GM12878 (cell line): ENCODE results near the gene AFMID. TPM values are rescaled to one million over a fixed set of nuclear protein-coding genes. Genes with fewer than 3 reads are reported as not detected.

ENCODE experiments used
- BMI1 ChIP-seq: fragments of 450-650 bp; IDR thresholded peaks from 2 replicates; pipeline ENCODE4 v1.6.1; 2016; ENCODE audit warnings: mild to moderate bottlenecking, moderate library complexity, borderline replicate concordance
- BRCA1 ChIP-seq: IDR thresholded peaks from 2 replicates; pipeline ENCODE4 v1.6.1; 2011; ENCODE audit warnings: low read depth, low read length, improper control_type of control experiment
- IKZF1 ChIP-seq: fragments of 450-650 bp; conservative IDR thresholded peaks from 2 replicates; pipeline ENCODE4 v1.6.1; 2017; ENCODE audit warnings: antibody characterized with exemption, mild to moderate bottlenecking
- IRF4 ChIP-seq: IDR thresholded peaks from 2 replicates; pipeline ENCODE4 v1.6.1; 2011; ENCODE audit warnings: low read depth, low read length
- MTA2 ChIP-seq: fragments of 450-650 bp; IDR thresholded peaks from 2 replicates; pipeline ENCODE4 v1.6.1; 2016; ENCODE audit warnings: low read depth, mild to moderate bottlenecking, moderate library complexity
- PML ChIP-seq: IDR thresholded peaks from 2 replicates; pipeline ENCODE4 v1.6.1; 2012; ENCODE audit warnings: low read length, inconsistent platforms
- RAD51 ChIP-seq: fragments of 450-650 bp; IDR thresholded peaks from 2 replicates; pipeline ENCODE4 v1.6.1; 2016; ENCODE audit warnings: moderate library complexity, mild to moderate bottlenecking, inconsistent platforms
- RBBP5 ChIP-seq: fragments of 200-600 bp; sonication (generic); conservative IDR thresholded peaks from 2 replicates; pipeline ENCODE4 v1.6.1; 2016
- SREBF1 ChIP-seq: IDR thresholded peaks from 2 replicates; pipeline ENCODE4 v1.6.1; 2012; ENCODE audit warnings: mild to moderate bottlenecking, low read length
- STAT1 ChIP-seq: fragments of 450-650 bp; conservative IDR thresholded peaks from 2 replicates; pipeline ENCODE4 v1.6.1; 2014; ENCODE audit warnings: antibody characterized with exemption, mild to moderate bottlenecking
- SUZ12 ChIP-seq: fragments of 200-600 bp; sonication (generic); IDR thresholded peaks from one replicate; pipeline ENCODE4 v1.6.1; 2018; ENCODE audit warnings: antibody characterized with exemption, mild to moderate bottlenecking; ENCODE audit not compliant: unreplicated experiment
- polyA plus RNA-seq, 11 experiments: library from polyadenylated mRNA; depleted of rRNA in 4 of 11; unstranded in 6 of 11; stranded (reverse) in 5 of 11; fragments of >200 nt; fragmentation: Nextera tagmentation in 4 of 11; fragmentation: Illumina TruSeq in 1 of 11; extraction: Ambion mirVana in 4 of 11; extraction: Trizol in 1 of 11; gene quantifications; 1 replicate in 1 of 11; 2 replicates in 10 of 11; pipeline versions ENCODE4 v1.2.1 to v1.2.3, GENCODE V29; 2011 to 2016; ENCODE audit warnings: inconsistent platforms in 2 of 11, missing spikeins in 2 of 11, low read depth in 1 of 11
- total RNA-seq, 4 experiments: library from RNA; depleted of rRNA in 3 of 4; stranded (reverse); fragments of >200 nt in 3 of 4; fragmentation: Illumina TruSeq in 1 of 4; extraction: Trizol in 1 of 4; gene quantifications; 2 replicates each; pipeline versions ENCODE4 v1.2.1 to v1.2.3, GENCODE V29; 2013 to 2021
- TF ChIP-seq, protein P1 (sequence below): IDR thresholded peaks from 2 replicates; pipeline ENCODE4 v1.6.1; 2011; ENCODE audit warnings: low read depth, mild to moderate bottlenecking, low read length, moderate library complexity, borderline replicate concordance; ENCODE audit errors: extremely low read depth

AFMID gene
- total and polyA plus RNA-seq, 10 of the 15 experiments (the other 5 are each of a cell fraction or from before 2014, with no cell fraction given): 36.1 to 98.8 (median 51.6) TPM

DNA sequence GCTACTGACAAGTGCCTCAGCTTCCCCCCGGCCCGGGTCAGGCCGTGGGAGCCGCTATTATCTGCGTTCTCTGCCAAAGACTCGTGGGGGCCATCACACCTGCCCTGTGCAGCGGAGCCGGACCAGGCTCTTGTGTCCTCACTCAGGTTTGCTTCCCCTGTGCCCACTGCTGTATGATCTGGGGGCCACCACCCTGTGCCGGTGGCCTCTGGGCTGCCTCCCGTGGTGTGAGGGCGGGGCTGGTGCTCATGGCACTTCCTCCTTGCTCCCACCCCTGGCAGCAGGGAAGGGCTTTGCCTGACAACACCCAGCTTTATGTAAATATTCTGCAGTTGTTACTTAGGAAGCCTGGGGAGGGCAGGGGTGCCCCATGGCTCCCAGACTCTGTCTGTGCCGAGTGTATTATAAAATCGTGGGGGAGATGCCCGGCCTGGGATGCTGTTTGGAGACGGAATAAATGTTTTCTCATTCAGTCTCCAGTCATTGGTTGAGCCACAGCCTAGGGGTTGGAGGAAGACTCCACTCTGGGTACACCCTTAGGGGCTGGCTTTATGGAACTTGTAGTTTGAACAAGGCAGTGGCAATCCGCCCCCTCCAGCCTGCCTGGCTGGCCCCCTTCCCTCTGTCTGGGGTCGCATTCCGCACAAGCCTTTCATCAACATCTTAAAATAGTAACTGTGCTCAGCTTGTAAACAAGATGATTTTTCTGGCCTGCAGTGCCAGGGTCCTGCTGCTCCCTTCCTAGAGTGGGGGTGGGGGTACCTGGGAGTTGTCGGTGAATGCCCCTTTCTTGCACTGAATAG lies 14.7 kb upstream of the AFMID start (continued):
- TF ChIP-seq, protein P1, sequence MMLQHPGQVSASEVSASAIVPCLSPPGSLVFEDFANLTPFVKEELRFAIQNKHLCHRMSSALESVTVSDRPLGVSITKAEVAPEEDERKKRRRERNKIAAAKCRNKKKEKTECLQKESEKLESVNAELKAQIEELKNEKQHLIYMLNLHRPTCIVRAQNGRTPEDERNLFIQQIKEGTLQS: no peak
- no peak for TF ChIP-seq BMI1
- no peak for TF ChIP-seq RBBP5
- TF ChIP-seq RAD51: no peak
- TF ChIP-seq PML: no peak
- no peak for TF ChIP-seq IKZF1
- TF ChIP-seq STAT1: no peak
- no peak for TF ChIP-seq SUZ12
- no peak for TF ChIP-seq BRCA1
- TF ChIP-seq SREBF1: no peak
- TF ChIP-seq MTA2: no peak
- TF ChIP-seq IRF4: no peak
